Caco-2 (cell line): ENCODE results near the gene RNASET2. TPM values are rescaled to one million over a fixed set of nuclear protein-coding genes. Genes with fewer than 3 reads are reported as not detected.
A peak's percentile ranks its signal among the peaks of the same experiment; 100 is the strongest.

ENCODE experiments used
- BruUV-seq: library from RNA; stranded (reverse); fragments of 400-500 nt; replicated peaks from 2 replicates; lab custom pipeline; 2021; lab: Mats Ljungman, UMichigan
- CTCF ChIA-PET: fragments of 300-600 bp; sonication (Branson Sonifier 250); formaldehyde crosslinking; loops from one replicate; lab custom pipeline; 2022; ENCODE audit warnings: antibody characterized with exemption; lab: Charles Lee
- POLR2A ChIA-PET: fragments of 300-600 bp; sonication (Branson Sonifier 250); formaldehyde crosslinking; loops from one replicate; lab custom pipeline; 2022; ENCODE audit warnings: antibody characterized with exemption; lab: Charles Lee
- DNase-seq, 2 experiments: peaks; one replicate each; pipeline versions ENCODE4 v3.0.0 to v3.0.0-alpha.2; 2020 to 2022
- H3K27me3 ChIP-seq: replicated peaks from 2 replicates; pipeline ENCODE4 v1.6.0; 2011; ENCODE audit warnings: low read length; ENCODE audit not compliant: control insufficient read depth, insufficient read depth
- H3K36me3 ChIP-seq: 2 replicates; pipeline ENCODE4 v1.5.1; 2011; ENCODE audit warnings: low read length; ENCODE audit not compliant: control insufficient read depth, insufficient read depth
- H3K4me1 ChIP-seq: fragments of 250-450 bp; sonication (Bioruptor Pico); 2 replicates; pipeline ENCODE4 v1.5.1; 2020; ENCODE audit warnings: mild to moderate bottlenecking
- H3K4me3 ChIP-seq: 2 replicates; pipeline ENCODE4 v1.5.1; 2011; ENCODE audit warnings: low read depth, mild to moderate bottlenecking, control low read depth, low read length
- H3K9me3 ChIP-seq: fragments of 250-450 bp; sonication (Bioruptor Pico); 2 replicates; pipeline ENCODE4 v1.5.1; 2020; ENCODE audit warnings: mild to moderate bottlenecking, moderate library complexity
- H3K27ac Mint-ChIP-seq: one replicate; pipeline ENCODE4 v1.8.0; 2022; ENCODE audit warnings: mixed read lengths; ENCODE audit not compliant: unreplicated experiment
- H3K27me3 Mint-ChIP-seq: one replicate; pipeline ENCODE4 v1.8.0; 2022; ENCODE audit warnings: mixed read lengths; ENCODE audit not compliant: insufficient read depth, unreplicated experiment
- H3K36me3 Mint-ChIP-seq: one replicate; pipeline ENCODE4 v1.8.0; 2022; ENCODE audit warnings: mild to moderate bottlenecking, mixed read lengths; ENCODE audit not compliant: insufficient read depth, unreplicated experiment
- H3K4me1 Mint-ChIP-seq: one replicate; pipeline ENCODE4 v1.8.0; 2022; ENCODE audit warnings: low read depth, mixed read lengths; ENCODE audit not compliant: unreplicated experiment
- H3K4me3 Mint-ChIP-seq: one replicate; pipeline ENCODE4 v1.8.0; 2022; ENCODE audit warnings: mild to moderate bottlenecking, moderate library complexity, mixed read lengths; ENCODE audit not compliant: unreplicated experiment
- H3K9me3 Mint-ChIP-seq: one replicate; pipeline ENCODE4 v1.8.0; 2022; ENCODE audit warnings: mixed read lengths; ENCODE audit not compliant: unreplicated experiment
- intact Hi-C: fragments of 100-400 bp; cut with micrococcal nuclease; formaldehyde crosslinking; loops from one replicate; pipeline ENCODE4 v1.10.0; 2022; ENCODE audit not compliant: unreplicated experiment
- total RNA-seq: library from RNA; stranded (reverse); gene quantifications from 2 replicates; pipeline ENCODE4 v1.2.3, GENCODE V29; 2022
- TF ChIP-seq, protein P1 (sequence below), 2 experiments: fragments of 200-600 bp in 1 of 2; IDR thresholded peaks; 1 replicate in 1 of 2; 2 replicates in 1 of 2; pipeline versions ENCODE4 v1.5.1 to v1.8.0; 2011 to 2022; ENCODE audit warnings: antibody characterized with exemption in 1 of 2, control low read depth in 1 of 2, inconsistent platforms in 1 of 2, low read depth in 1 of 2, low read length in 1 of 2, mild to moderate bottlenecking in 1 of 2, moderate library complexity in 1 of 2; ENCODE audit not compliant: insufficient read depth in 1 of 2, severe bottlenecking in 1 of 2, unreplicated experiment in 1 of 2

RNASET2 gene
- total RNA-seq, 1 experiment from 2014 or later, result 59.1 TPM

DNA sequence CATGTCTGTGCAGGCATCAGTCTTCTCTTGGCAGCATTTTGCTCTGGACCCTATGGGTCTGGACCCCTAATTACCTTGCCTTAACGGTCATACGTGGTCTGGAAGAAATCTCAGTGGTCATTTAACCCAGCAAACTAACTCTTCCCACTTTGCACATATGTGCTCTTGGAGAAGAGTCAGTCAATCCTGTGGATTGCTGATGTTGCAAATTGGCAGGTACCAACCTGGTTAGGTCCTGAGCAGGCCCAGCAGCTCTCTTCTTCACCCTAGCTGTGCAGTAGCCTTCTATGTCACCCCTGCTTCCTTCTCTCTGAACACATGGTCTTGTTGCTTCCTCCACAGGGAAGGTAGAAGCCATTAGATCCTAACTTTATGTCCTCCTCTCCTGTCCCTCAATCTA lies 44.4 kb upstream of the RNASET2 start:
- no peaks in the 10 kb centered on the region for H3K27me3 Mint-ChIP-seq
- no peaks in the 10 kb centered on the region for H3K27me3 ChIP-seq
- H3K4me3 Mint-ChIP-seq, result peak overlapping the region; percentile 84
- TF ChIP-seq, protein P1, sequence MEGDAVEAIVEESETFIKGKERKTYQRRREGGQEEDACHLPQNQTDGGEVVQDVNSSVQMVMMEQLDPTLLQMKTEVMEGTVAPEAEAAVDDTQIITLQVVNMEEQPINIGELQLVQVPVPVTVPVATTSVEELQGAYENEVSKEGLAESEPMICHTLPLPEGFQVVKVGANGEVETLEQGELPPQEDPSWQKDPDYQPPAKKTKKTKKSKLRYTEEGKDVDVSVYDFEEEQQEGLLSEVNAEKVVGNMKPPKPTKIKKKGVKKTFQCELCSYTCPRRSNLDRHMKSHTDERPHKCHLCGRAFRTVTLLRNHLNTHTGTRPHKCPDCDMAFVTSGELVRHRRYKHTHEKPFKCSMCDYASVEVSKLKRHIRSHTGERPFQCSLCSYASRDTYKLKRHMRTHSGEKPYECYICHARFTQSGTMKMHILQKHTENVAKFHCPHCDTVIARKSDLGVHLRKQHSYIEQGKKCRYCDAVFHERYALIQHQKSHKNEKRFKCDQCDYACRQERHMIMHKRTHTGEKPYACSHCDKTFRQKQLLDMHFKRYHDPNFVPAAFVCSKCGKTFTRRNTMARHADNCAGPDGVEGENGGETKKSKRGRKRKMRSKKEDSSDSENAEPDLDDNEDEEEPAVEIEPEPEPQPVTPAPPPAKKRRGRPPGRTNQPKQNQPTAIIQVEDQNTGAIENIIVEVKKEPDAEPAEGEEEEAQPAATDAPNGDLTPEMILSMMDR (IDR thresholded peaks at IDR 0.05; ENCODE audit: insufficient read depth in 1 of 2, low read depth in 1 of 2, low read length in 1 of 2, severe bottlenecking in 1 of 2, unreplicated experiment in 1 of 2), result no peak
- H3K27ac Mint-ChIP-seq, result peak overlapping the region; percentile 62
- peaks cover 3% of the 10 kb centered on the region; the same call in 1 of the 2 replicates for H3K4me1 ChIP-seq
- H3K4me1 Mint-ChIP-seq, result peaks cover 14% of the 10 kb centered on the region
- ChIA-PET CTCF (no interaction called here), POLR2A (no interaction called here)
- no peaks in the 10 kb centered on the region for H3K9me3 Mint-ChIP-seq
- peak overlapping the region; percentile 5 for H3K4me3 ChIP-seq
- H3K9me3 ChIP-seq, result no peaks in the 10 kb centered on the region
- no peak for DNase-seq
- no TSS peak for BruUV-seq
- intact Hi-C loops, result no loop called here
- H3K36me3 ChIP-seq, result no peaks in the 10 kb centered on the region
- peaks cover 24% of the 10 kb centered on the region for H3K36me3 Mint-ChIP-seq

GRCh38 chr6:166999884-167000253 lies 43.5 kb upstream of the RNASET2 start:
- ChIA-PET CTCF (interaction anchor here (1.4 to 1.8 kb wide), 2 partner anchors 10 to 142 kb away, joined by 5 to 8 read pairs; no protein-coding TSS in a partner anchor), POLR2A (no interaction called here)
- no peaks in the 10 kb centered on the region for H3K9me3 Mint-ChIP-seq
- DNase-seq, result peak in 1 of 2 experiments; percentile 45
- H3K27me3 Mint-ChIP-seq, result no peaks in the 10 kb centered on the region
- H3K27me3 ChIP-seq, result no peaks in the 10 kb centered on the region
- no peaks in the 10 kb centered on the region for H3K9me3 ChIP-seq
- BruUV-seq, result no TSS peak
- peaks cover 14% of the 10 kb centered on the region for H3K4me1 Mint-ChIP-seq
- TF ChIP-seq, protein P1 (IDR thresholded peaks at IDR 0.05; ENCODE audit: insufficient read depth in 1 of 2, low read depth in 1 of 2, low read length in 1 of 2, severe bottlenecking in 1 of 2, unreplicated experiment in 1 of 2), result no peak
- intact Hi-C loops, result loop anchor here (5.0 to 10.0 kb wide), 3 partner anchors 122 to 615 kb away; partner anchors contain the start of genes CCR6, MPC1 and RPS6KA2
- H3K27ac Mint-ChIP-seq, result peak overlapping the region; percentile 82
- H3K4me3 Mint-ChIP-seq, result peak overlapping the region; percentile 84
- H3K4me1 ChIP-seq, result peaks cover 3% of the 10 kb centered on the region; the same call in 1 of the 2 replicates
- peaks cover 20% of the 10 kb centered on the region for H3K36me3 Mint-ChIP-seq
- H3K4me3 ChIP-seq, result peak overlapping the region; percentile 67
- no peaks in the 10 kb centered on the region for H3K36me3 ChIP-seq

GRCh38 chr6:166999145-166999883 lies 43.0 kb upstream of the RNASET2 start, which contains the start of gene CEP43:
CEP43 (plus strand) TSS chr6:166999397; CDS start chr6:166999413, 16 bp downstream.
- POLR2A ChIA-PET, result no interaction called here
- Mint-ChIP-seq H3K27me3 (no peaks in the 10 kb centered on the region), H3K9me3 (no peaks in the 10 kb centered on the region), H3K4me3 (peak within 1 kb of the TSS; percentile 84), H3K36me3 (peaks cover 17% of the 10 kb centered on the region), H3K27ac (peak within 1 kb of the TSS; percentile 82), H3K4me1 (peaks cover 14% of the 10 kb centered on the region)
- CTCF ChIA-PET, result interaction anchor here (0.6 to 1.8 kb wide), 4 partner anchors 8 to 142 kb away, joined by 3 to 8 read pairs (median 4); partner anchors contain the start of gene RNASET2
- peak within 1 kb of the TSS; percentile 67 for H3K4me3 ChIP-seq
- TF ChIP-seq, protein P1 (IDR thresholded peaks at IDR 0.05; ENCODE audit: insufficient read depth in 1 of 2, low read depth in 1 of 2, low read length in 1 of 2, severe bottlenecking in 1 of 2, unreplicated experiment in 1 of 2), result no peak
- H3K27me3 ChIP-seq, result no peaks in the 10 kb centered on the region
- no TSS peak for BruUV-seq
- intact Hi-C loops, result loop anchor here (5.0 to 10.0 kb wide), 3 partner anchors 123 to 615 kb away; partner anchors contain the start of genes CCR6, MPC1 and RPS6KA2
- peaks cover 3% of the 10 kb centered on the region; the same call in 1 of the 2 replicates for H3K4me1 ChIP-seq
- peak; percentile 92 to 95 for DNase-seq
- no peaks in the 10 kb centered on the region for H3K36me3 ChIP-seq
- H3K9me3 ChIP-seq, result no peaks in the 10 kb centered on the region
